ENCODE measurements around the gene RETREG3. TPM values are rescaled to one million over a fixed set of nuclear protein-coding genes. Genes with fewer than 3 reads are reported as not detected.

Gene RETREG3
- total and polyA plus RNA-seq, 2 donors (not counting 1 experiment from before 2014, with no cell fraction given) = 44.1 to 108 TPM

DNA sequence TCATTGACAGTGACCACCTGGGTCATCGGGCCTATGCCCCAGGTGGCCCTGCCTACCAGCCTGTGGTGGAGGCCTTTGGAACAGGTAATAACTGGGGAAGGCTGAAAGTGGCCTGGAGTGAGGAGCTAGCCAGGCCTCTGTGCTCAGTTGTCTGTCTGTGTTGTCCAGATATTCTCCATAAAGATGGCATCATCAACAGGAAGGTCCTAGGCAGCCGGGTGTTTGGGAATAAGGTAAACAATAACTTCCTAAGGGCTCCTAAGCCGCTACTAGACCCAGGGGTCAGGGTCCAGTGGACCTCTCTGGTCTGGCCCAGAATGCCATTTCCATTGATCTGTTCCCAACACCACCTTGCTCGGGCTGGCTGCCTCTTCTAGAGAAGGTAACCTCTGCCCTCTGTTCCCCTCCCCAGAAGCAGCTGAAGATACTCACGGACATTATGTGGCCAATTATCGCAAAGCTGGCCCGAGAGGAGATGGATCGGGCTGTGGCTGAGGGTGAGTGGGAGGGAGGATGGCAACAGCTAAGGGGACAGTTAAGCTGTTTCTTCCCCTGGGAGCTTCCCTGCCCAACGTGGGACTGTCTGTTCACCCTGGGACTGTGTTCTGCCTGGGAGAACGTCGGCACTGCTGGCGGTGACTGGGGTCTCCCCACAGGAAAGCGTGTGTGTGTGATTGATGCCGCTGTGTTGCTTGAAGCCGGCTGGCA, 44.2 kb downstream of the RETREG3 start:
- no peak overlapping the region for H3K4me2 ChIP-seq (replicated peaks; ENCODE audit: low read depth, low read length, poor library complexity, severe bottlenecking)
- H4K20me1 ChIP-seq (ENCODE audit: control insufficient read depth, insufficient read depth, low read length, poor library complexity, severe bottlenecking) = peaks cover 25% of the 10 kb centered on the region
- no peak overlapping the region for H3K4me3 ChIP-seq (ENCODE audit: control extremely low read depth in 1 of 5, extremely low read depth in 1 of 5, insufficient read depth in 1 of 5, low read depth in 2 of 5, low read length in 4 of 5)
- TF ChIP-seq, protein P1, sequence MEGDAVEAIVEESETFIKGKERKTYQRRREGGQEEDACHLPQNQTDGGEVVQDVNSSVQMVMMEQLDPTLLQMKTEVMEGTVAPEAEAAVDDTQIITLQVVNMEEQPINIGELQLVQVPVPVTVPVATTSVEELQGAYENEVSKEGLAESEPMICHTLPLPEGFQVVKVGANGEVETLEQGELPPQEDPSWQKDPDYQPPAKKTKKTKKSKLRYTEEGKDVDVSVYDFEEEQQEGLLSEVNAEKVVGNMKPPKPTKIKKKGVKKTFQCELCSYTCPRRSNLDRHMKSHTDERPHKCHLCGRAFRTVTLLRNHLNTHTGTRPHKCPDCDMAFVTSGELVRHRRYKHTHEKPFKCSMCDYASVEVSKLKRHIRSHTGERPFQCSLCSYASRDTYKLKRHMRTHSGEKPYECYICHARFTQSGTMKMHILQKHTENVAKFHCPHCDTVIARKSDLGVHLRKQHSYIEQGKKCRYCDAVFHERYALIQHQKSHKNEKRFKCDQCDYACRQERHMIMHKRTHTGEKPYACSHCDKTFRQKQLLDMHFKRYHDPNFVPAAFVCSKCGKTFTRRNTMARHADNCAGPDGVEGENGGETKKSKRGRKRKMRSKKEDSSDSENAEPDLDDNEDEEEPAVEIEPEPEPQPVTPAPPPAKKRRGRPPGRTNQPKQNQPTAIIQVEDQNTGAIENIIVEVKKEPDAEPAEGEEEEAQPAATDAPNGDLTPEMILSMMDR (IDR thresholded peaks at IDR 0.05) = no peak
- no peak for TF ChIP-seq EZH2 (IDR thresholded peaks at IDR 0.05; ENCODE audit: borderline replicate concordance, insufficient read depth, low read depth, low read length, poor library complexity, severe bottlenecking)
- CTCF ChIA-PET = interaction anchor here (0.8 to 6.4 kb wide), 4 partner anchors 10 to 105 kb away, joined by 3 to 51 read pairs (median 4); partner anchors contain the start of gene PSMC3IP
- WGBS (ENCODE audit: insufficient coverage) = over 99% methylated on average over 11 of the region's 15 CpGs
- no peak for DNase-seq
- H3K9me3 Mint-ChIP-seq (ENCODE audit: insufficient read depth) = no peaks in the 10 kb centered on the region
- peaks cover 31 to 49% of the 10 kb centered on the region in 2 donors for H3K4me1 ChIP-seq (ENCODE audit: control insufficient read depth in 2 of 2, insufficient read depth in 2 of 2, low read length in 2 of 2)
- H3K4me1 Mint-ChIP-seq = peaks cover 45% of the 10 kb centered on the region
- H3K27me3 Mint-ChIP-seq = no peaks in the 10 kb centered on the region
- peak overlapping the region; percentile 65 for H3K27ac Mint-ChIP-seq
- no peaks in the 10 kb centered on the region for H3K9me3 ChIP-seq (ENCODE audit: control extremely low read depth in 1 of 3, control insufficient read depth in 2 of 3, insufficient read depth in 1 of 3, low read length in 2 of 3)
- peak overlapping the region in 1 of 2 donors; percentile 34 for H3K27ac ChIP-seq (ENCODE audit: low read length in 2 of 2)
- H3K79me2 ChIP-seq (ENCODE audit: control insufficient read depth, insufficient read depth, low read length) = peaks cover 69% of the 10 kb centered on the region
- POLR2A ChIA-PET = interaction anchor here (0.6 to 0.7 kb wide), 2 partner anchors 8 to 87 kb away, joined by 3 to 5 read pairs; no protein-coding TSS in a partner anchor
- peak overlapping the region; percentile 19 for H3K4me3 Mint-ChIP-seq
- no peak for ATAC-seq (ENCODE audit: low read depth)
- intact Hi-C loops (cut with micrococcal nuclease) = loop anchor here (5.0 kb wide), 1 partner anchor 112 kb away; the partner anchor contains the start of gene PLEKHH3
- H3K27me3 ChIP-seq (replicated peaks in 1 of 4; ENCODE audit: control extremely low read depth in 1 of 4, control insufficient read depth in 3 of 4, insufficient read depth in 4 of 4, low read length in 3 of 4) = no peaks in the 10 kb centered on the region
- no peak overlapping the region for H3K9ac ChIP-seq (ENCODE audit: low read length)
- no peak overlapping the region for H2AFZ ChIP-seq (ENCODE audit: insufficient read depth, low read depth, low read length, poor library complexity, severe bottlenecking)
- peaks cover 0 to 38% of the 10 kb centered on the region in 2 experiments for H3K36me3 ChIP-seq (replicated peaks in 1 of 2; ENCODE audit: control extremely low read depth in 1 of 2, control insufficient read depth in 1 of 2, extremely low read depth in 1 of 2, insufficient read depth in 2 of 2, low read length in 1 of 2)

DNA sequence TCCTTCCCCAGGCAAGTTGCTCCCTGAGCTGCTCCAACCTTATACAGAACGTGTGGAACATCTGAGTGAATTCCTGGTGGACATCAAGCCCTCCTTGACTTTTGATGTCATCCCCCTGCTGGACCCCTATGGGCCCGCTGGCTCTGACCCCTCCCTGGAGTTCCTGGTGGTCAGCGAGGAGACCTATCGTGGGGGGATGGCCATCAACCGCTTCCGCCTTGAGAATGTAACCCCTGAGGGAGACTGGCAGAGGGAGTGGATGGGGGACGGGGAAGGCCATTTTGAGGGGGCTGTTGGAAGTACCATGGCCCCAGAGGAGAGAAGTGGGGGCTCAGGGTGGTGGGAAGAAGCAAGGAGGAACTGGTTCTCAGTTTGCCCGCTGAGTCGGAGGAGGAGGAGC, 45.2 kb downstream of the RETREG3 start:
- Histone ChIP-seq H3K9ac (ENCODE audit: low read length) (no peak overlapping the region), H3K4me1 (ENCODE audit: control insufficient read depth in 2 of 2, insufficient read depth in 2 of 2, low read length in 2 of 2) (peaks cover 31 to 49% of the 10 kb centered on the region in 2 donors), H3K27ac (ENCODE audit: low read length in 2 of 2) (no peak overlapping the region), H3K79me2 (ENCODE audit: control insufficient read depth, insufficient read depth, low read length) (peaks cover 68% of the 10 kb centered on the region), H3K4me2 (replicated peaks; ENCODE audit: low read depth, low read length, poor library complexity, severe bottlenecking) (no peak overlapping the region), H3K4me3 (ENCODE audit: control extremely low read depth in 1 of 5, extremely low read depth in 1 of 5, insufficient read depth in 1 of 5, low read depth in 2 of 5, low read length in 4 of 5) (no peak overlapping the region), H2AFZ (ENCODE audit: insufficient read depth, low read depth, low read length, poor library complexity, severe bottlenecking) (no peak overlapping the region), H3K36me3 (replicated peaks in 1 of 2; ENCODE audit: control extremely low read depth in 1 of 2, control insufficient read depth in 1 of 2, extremely low read depth in 1 of 2, insufficient read depth in 2 of 2, low read length in 1 of 2) (peaks cover 0 to 28% of the 10 kb centered on the region in 2 experiments), H4K20me1 (ENCODE audit: control insufficient read depth, insufficient read depth, low read length, poor library complexity, severe bottlenecking) (peaks cover 19% of the 10 kb centered on the region), H3K27me3 (replicated peaks in 1 of 4; ENCODE audit: control extremely low read depth in 1 of 4, control insufficient read depth in 3 of 4, insufficient read depth in 4 of 4, low read length in 3 of 4) (no peaks in the 10 kb centered on the region), H3K9me3 (ENCODE audit: control extremely low read depth in 1 of 3, control insufficient read depth in 2 of 3, insufficient read depth in 1 of 3, low read length in 2 of 3) (no peaks in the 10 kb centered on the region)
- ChIA-PET CTCF (interaction anchor here (1.7 to 6.4 kb wide), 2 partner anchors 13 to 16 kb away, joined by 4 to 51 read pairs; partner anchors contain the start of gene PSMC3IP), POLR2A (interaction anchor here (0.7 to 2.1 kb wide), 2 partner anchors 9 kb away, joined by 5 to 6 read pairs; no protein-coding TSS in a partner anchor)
- peaks cover 45% of the 10 kb centered on the region for H3K4me1 Mint-ChIP-seq
- WGBS (ENCODE audit: insufficient coverage) = 96% methylated on average over 7 of the region's 9 CpGs
- intact Hi-C loops (cut with micrococcal nuclease) = no loop called here
- DNase-seq (no peak), ATAC-seq (ENCODE audit: low read depth) (no peak)
- H3K9me3 Mint-ChIP-seq (ENCODE audit: insufficient read depth) = no peaks in the 10 kb centered on the region
- H3K4me3 Mint-ChIP-seq = peak overlapping the region; percentile 97
- TF ChIP-seq EZH2 (IDR thresholded peaks at IDR 0.05; ENCODE audit: borderline replicate concordance, insufficient read depth, low read depth, low read length, poor library complexity, severe bottlenecking) = no peak
- TF ChIP-seq, protein P1 (IDR thresholded peaks at IDR 0.05) = no peak
- no peaks in the 10 kb centered on the region for H3K27me3 Mint-ChIP-seq
- H3K27ac Mint-ChIP-seq = peak overlapping the region; percentile 79

Data from B cell (primary cell).